HepG2 (cell line): ENCODE data around the gene ZMYM1. TPM values are rescaled to one million over a fixed set of nuclear protein-coding genes. Genes with fewer than 3 reads are reported as not detected.

Experiments
- E2F2 ChIP-seq: sonication (generic); formaldehyde crosslinking; IDR thresholded peaks from 2 replicates; pipeline ENCODE4 v1.4.0; 2020; ENCODE audit warnings: missing genetic modification reagents, borderline replicate concordance
- HNRNPLL ChIP-seq: fragments of 200-400 bp; formaldehyde crosslinking; IDR thresholded peaks from 2 replicates; pipeline ENCODE4 v1.6.1; 2017; ENCODE audit warnings: mild to moderate bottlenecking, low read depth, low read length; ENCODE audit not compliant: poor library complexity, severe bottlenecking
- NFATC3 ChIP-seq: sonication (generic); formaldehyde crosslinking; IDR thresholded peaks from 2 replicates; pipeline ENCODE4 v1.5.1; 2020; ENCODE audit warnings: mild to moderate bottlenecking, missing genetic modification reagents
- PBX2 ChIP-seq: IDR thresholded peaks from 2 replicates; pipeline ENCODE4 v1.6.1; 2016; ENCODE audit warnings: control low read depth
- RAD21 ChIP-seq: fragments of 450-650 bp; formaldehyde crosslinking; IDR thresholded peaks from 2 replicates; pipeline ENCODE4 v1.5.0; 2020; ENCODE audit warnings: mild to moderate bottlenecking
- REPIN1 ChIP-seq: sonication (generic); formaldehyde crosslinking; IDR thresholded peaks from 2 replicates; pipeline ENCODE4 v1.8.0; 2022; ENCODE audit warnings: missing genetic modification reagents, low read depth, mild to moderate bottlenecking, borderline replicate concordance
- REST ChIP-seq, 2 experiments: IDR thresholded peaks; 2 replicates each; pipeline ENCODE4 v1.6.1; 2011 to 2012; ENCODE audit warnings: low read length in 2 of 2, borderline replicate concordance in 1 of 2, low read depth in 1 of 2, mild to moderate bottlenecking in 1 of 2, moderate library complexity in 1 of 2
- SATB2 ChIP-seq: sonication (generic); formaldehyde crosslinking; IDR thresholded peaks from 2 replicates; pipeline ENCODE4 v1.5.0; 2020; ENCODE audit warnings: missing genetic modification reagents
- SRSF9 ChIP-seq: fragments of 200-400 bp; formaldehyde crosslinking; IDR thresholded peaks from 2 replicates; pipeline ENCODE4 v1.6.1; 2018; ENCODE audit warnings: borderline replicate concordance, mild to moderate bottlenecking, low read depth, low read length; ENCODE audit not compliant: insufficient read depth, poor library complexity, severe bottlenecking
- ZC3H13 ChIP-seq: sonication (generic); formaldehyde crosslinking; IDR thresholded peaks from 2 replicates; pipeline ENCODE4 v1.8.1; 2023; ENCODE audit warnings: mild to moderate bottlenecking, missing genetic modification reagents, moderate library complexity
- ZNF205 ChIP-seq: IDR thresholded peaks from 2 replicates; pipeline ENCODE4 v1.6.1; 2018; ENCODE audit warnings: missing biosample characterization, missing genetic modification reagents
- ZNF3 ChIP-seq: IDR thresholded peaks from 2 replicates; pipeline ENCODE4 v1.7.0; 2017; ENCODE audit warnings: inconsistent platforms
- ZNF33A ChIP-seq: sonication (generic); formaldehyde crosslinking; IDR thresholded peaks from 2 replicates; pipeline ENCODE4 v1.5.1; 2020; ENCODE audit warnings: missing genetic modification reagents, mild to moderate bottlenecking, moderate library complexity, borderline replicate concordance
- ZNF33B ChIP-seq: sonication (generic); formaldehyde crosslinking; IDR thresholded peaks from 2 replicates; pipeline ENCODE4 v1.5.1; 2020; ENCODE audit warnings: mild to moderate bottlenecking, missing genetic modification reagents
- ZNF530 ChIP-seq: sonication (generic); formaldehyde crosslinking; IDR thresholded peaks from 2 replicates; pipeline ENCODE4 v1.5.0; 2020; ENCODE audit warnings: low read depth, mild to moderate bottlenecking, missing genetic modification reagents
- ZNF792 ChIP-seq: IDR thresholded peaks from 2 replicates; pipeline ENCODE4 v1.6.1; 2016
- polyA plus RNA-seq, 8 experiments: library from polyadenylated mRNA; depleted of rRNA in 3 of 8; stranded (reverse) in 7 of 8; unstranded in 1 of 8; fragments of >200 nt; fragmentation: Illumina TruSeq in 4 of 8; extraction: Trizol in 4 of 8; gene quantifications; 2 replicates each; pipeline versions ENCODE4 v1.2.1 to v1.2.3, GENCODE V29; 2011 to 2016; ENCODE audit warnings: low read depth in 4 of 8, missing spikeins in 1 of 8, mixed read lengths in 1 of 8; ENCODE audit not compliant: insufficient read depth in 1 of 8
- total RNA-seq, 5 experiments: library from RNA; depleted of rRNA; stranded (reverse); fragments of >200 nt; fragmentation: Illumina TruSeq; extraction: Trizol; gene quantifications; 2 replicates each; pipeline ENCODE4 v1.2.3, GENCODE V29; 2016; ENCODE audit warnings: low read depth in 1 of 5
- TF ChIP-seq, protein P1 (sequence below): sonication (generic); formaldehyde crosslinking; IDR thresholded peaks from 2 replicates; pipeline ENCODE4 v1.9.0; 2022; ENCODE audit warnings: low read depth, missing genetic modification reagents
- TF ChIP-seq, protein P2 (sequence below): sonication (generic); formaldehyde crosslinking; IDR thresholded peaks from 2 replicates; pipeline ENCODE4 v1.8.1; 2023; ENCODE audit warnings: mild to moderate bottlenecking, missing genetic modification reagents
- TF ChIP-seq, protein P3 (sequence below): sonication (generic); formaldehyde crosslinking; IDR thresholded peaks from 2 replicates; pipeline ENCODE4 v1.8.1; 2023; ENCODE audit warnings: mild to moderate bottlenecking, missing genetic modification reagents

Gene ZMYM1
- total and polyA plus RNA-seq, 2 of the 13 experiments (the other 11 are each of a cell fraction or from before 2014, with no cell fraction given) = 10.0 to 16.2 TPM

DNA sequence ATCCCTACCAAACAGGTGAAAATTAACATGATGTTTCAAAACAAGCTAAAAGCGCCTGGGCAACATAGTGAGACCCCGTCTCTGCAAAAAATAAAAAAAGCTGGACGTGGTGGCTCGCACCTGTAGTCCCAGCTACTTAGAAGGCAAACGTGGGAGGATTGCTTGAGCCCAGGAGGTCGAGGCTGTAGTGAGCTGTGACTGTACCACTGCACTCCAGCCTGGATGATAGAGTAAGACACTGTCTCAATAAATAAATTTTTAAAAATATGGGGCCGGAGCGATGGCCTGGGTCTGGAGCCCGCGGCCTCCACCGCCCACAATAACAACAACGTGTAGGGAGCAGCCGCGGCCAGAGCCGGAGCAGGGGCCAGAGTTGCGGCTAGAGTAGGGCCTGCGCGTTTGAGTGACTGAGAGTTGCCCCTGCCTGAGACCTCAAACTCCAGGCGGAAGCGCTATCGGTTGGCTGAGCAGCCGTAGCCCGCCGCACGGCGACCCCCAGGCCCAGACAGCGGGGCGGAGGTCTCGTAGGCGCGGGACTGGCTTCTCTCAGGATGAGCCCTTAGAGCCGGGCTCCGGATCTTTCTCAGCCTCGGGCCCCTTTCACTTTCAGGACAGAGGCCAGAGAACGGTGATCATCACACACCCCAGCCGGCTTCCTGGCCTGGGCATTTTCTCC is 41.4 kb downstream of the ZMYM1 start (continued):
- TF ChIP-seq, protein P1, sequence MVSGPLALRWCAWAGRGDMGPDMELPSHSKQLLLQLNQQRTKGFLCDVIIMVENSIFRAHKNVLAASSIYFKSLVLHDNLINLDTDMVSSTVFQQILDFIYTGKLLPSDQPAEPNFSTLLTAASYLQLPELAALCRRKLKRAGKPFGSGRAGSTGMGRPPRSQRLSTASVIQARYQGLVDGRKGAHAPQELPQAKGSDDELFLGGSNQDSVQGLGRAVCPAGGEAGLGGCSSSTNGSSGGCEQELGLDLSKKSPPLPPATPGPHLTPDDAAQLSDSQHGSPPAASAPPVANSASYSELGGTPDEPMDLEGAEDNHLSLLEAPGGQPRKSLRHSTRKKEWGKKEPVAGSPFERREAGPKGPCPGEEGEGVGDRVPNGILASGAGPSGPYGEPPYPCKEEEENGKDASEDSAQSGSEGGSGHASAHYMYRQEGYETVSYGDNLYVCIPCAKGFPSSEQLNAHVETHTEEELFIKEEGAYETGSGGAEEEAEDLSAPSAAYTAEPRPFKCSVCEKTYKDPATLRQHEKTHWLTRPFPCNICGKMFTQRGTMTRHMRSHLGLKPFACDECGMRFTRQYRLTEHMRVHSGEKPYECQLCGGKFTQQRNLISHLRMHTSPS (CRISPR knock-in tag) = no peak
- TF ChIP-seq ZNF530 = no peak
- TF ChIP-seq ZNF3 (CRISPR knock-in tag) = no peak
- TF ChIP-seq ZNF33B (CRISPR knock-in tag) = no peak
- no peak for TF ChIP-seq ZNF205
- no peak for TF ChIP-seq REPIN1 (CRISPR knock-in tag)
- TF ChIP-seq NFATC3 (CRISPR knock-in tag) = no peak
- no peak for TF ChIP-seq E2F2
- no peak for TF ChIP-seq RAD21
- TF ChIP-seq PBX2 (CRISPR knock-in tag) = no peak
- no peak for TF ChIP-seq SRSF9
- TF ChIP-seq, protein P2, sequence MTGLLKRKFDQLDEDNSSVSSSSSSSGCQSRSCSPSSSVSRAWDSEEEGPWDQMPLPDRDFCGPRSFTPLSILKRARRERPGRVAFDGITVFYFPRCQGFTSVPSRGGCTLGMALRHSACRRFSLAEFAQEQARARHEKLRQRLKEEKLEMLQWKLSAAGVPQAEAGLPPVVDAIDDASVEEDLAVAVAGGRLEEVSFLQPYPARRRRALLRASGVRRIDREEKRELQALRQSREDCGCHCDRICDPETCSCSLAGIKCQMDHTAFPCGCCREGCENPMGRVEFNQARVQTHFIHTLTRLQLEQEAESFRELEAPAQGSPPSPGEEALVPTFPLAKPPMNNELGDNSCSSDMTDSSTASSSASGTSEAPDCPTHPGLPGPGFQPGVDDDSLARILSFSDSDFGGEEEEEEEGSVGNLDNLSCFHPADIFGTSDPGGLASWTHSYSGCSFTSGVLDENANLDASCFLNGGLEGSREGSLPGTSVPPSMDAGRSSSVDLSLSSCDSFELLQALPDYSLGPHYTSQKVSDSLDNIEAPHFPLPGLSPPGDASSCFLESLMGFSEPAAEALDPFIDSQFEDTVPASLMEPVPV (CRISPR knock-in tag) = no peak
- peak; percentile 66 for TF ChIP-seq HNRNPLL
- TF ChIP-seq ZNF33A (CRISPR knock-in tag) = no peak
- TF ChIP-seq ZNF792 (CRISPR knock-in tag) = no peak
- no peak for TF ChIP-seq ZC3H13 (CRISPR knock-in tag)
- TF ChIP-seq, protein P3, sequence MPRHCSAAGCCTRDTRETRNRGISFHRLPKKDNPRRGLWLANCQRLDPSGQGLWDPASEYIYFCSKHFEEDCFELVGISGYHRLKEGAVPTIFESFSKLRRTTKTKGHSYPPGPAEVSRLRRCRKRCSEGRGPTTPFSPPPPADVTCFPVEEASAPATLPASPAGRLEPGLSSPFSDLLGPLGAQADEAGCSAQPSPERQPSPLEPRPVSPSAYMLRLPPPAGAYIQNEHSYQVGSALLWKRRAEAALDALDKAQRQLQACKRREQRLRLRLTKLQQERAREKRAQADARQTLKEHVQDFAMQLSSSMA = 0 out of 2 replicates have a peak, but pooled peaks have one; percentile 31
- TF ChIP-seq REST (IDR thresholded peaks at IDR 0.05; ENCODE audit: borderline replicate concordance in 1 of 2, low read depth in 1 of 2, low read length in 2 of 2) = no peak
- no peak for TF ChIP-seq SATB2
